ENCODE data around the gene HMGN4. TPM values are rescaled to one million over a fixed set of nuclear protein-coding genes. Genes with fewer than 3 reads are reported as not detected.
"Not testable (repeated sequence)": the region's sequence is repeated elsewhere in the genome, so short reads cannot be mapped to it uniquely, and the experiment has no call there.

HMGN4 gene
- total RNA-seq, 3 donors from 2014 or later = 57.0 to 96.6 (median 82.6) TPM

- Histone ChIP-seq H3K4me3 (no peak overlapping the region), H3K27me3 (peaks cover 0 to 10% of the 10 kb centered on the region in 2 donors), H3K4me1 (no peaks in the 10 kb centered on the region), H3K9me3 (no peaks in the 10 kb centered on the region), H3K36me3 (no peaks in the 10 kb centered on the region), H3K27ac (no peak overlapping the region)
- intact Hi-C loops (cut with DNase I; ENCODE audit: low total_unique reads) = no loop called here
- TF ChIP-seq CTCF (IDR thresholded peaks at IDR 0.05) = no peak
- no peak for TF ChIP-seq POLR2AphosphoS5 (IDR thresholded peaks at IDR 0.05)
- TF ChIP-seq POLR2A (IDR thresholded peaks at IDR 0.05) = no peak
- DNase-seq (ENCODE audit: low spot score in 2 of 2) = no peak
Measured at GRCh38 chr6:26502626-26503025, 35.5 kb upstream of the HMGN4 start.

GRCh38 chr6:26507658-26508057, 30.5 kb upstream of the HMGN4 start:
- no peaks in the 10 kb centered on the region for H3K9me3 ChIP-seq
- no peak overlapping the region for H3K27ac ChIP-seq
- no peaks in the 10 kb centered on the region for H3K27me3 ChIP-seq
- TF ChIP-seq CTCF (IDR thresholded peaks at IDR 0.05) = no peak
- TF ChIP-seq POLR2AphosphoS5 (IDR thresholded peaks at IDR 0.05) = no peak
- no peak for TF ChIP-seq POLR2A (IDR thresholded peaks at IDR 0.05)
- H3K36me3 ChIP-seq = no peaks in the 10 kb centered on the region
- H3K4me1 ChIP-seq = no peaks in the 10 kb centered on the region
- intact Hi-C loops (cut with DNase I; ENCODE audit: low total_unique reads) = no loop called here
- no peak overlapping the region for H3K4me3 ChIP-seq
- no peak for DNase-seq (ENCODE audit: low spot score in 2 of 2)

- not testable (repeated sequence) for H3K4me1 ChIP-seq; H3K36me3 ChIP-seq; H3K27me3 ChIP-seq; H3K27ac ChIP-seq; DNase-seq (ENCODE audit: low spot score in 2 of 2); H3K9me3 ChIP-seq; H3K4me3 ChIP-seq
- intact Hi-C loops (cut with DNase I; ENCODE audit: low total_unique reads) = loop anchor here (5.0 kb wide), 1 partner anchor 1231 kb away; no protein-coding TSS in a partner anchor
Measured at GRCh38 chr6:26511033-26511432, 27.1 kb upstream of the HMGN4 start.

GRCh38 chr6:26514984-26515383, 23.2 kb upstream of the HMGN4 start:
- intact Hi-C loops (cut with DNase I; ENCODE audit: low total_unique reads) = loop anchor here (5.0 kb wide), 1 partner anchor 1227 kb away; no protein-coding TSS in a partner anchor
- Histone ChIP-seq H3K36me3 (no peaks in the 10 kb centered on the region), H3K27ac (no peak overlapping the region), H3K9me3 (no peaks in the 10 kb centered on the region), H3K27me3 (no peaks in the 10 kb centered on the region), H3K4me3 (no peak overlapping the region), H3K4me1 (no peaks in the 10 kb centered on the region)
- DNase-seq (ENCODE audit: low spot score in 2 of 2) = no peak
- TF ChIP-seq POLR2AphosphoS5 (IDR thresholded peaks at IDR 0.05) (no peak), CTCF (IDR thresholded peaks at IDR 0.05) (no peak), POLR2A (IDR thresholded peaks at IDR 0.05) (no peak)

- DNase-seq (ENCODE audit: low spot score in 2 of 2) = no peak
- intact Hi-C loops (cut with DNase I; ENCODE audit: low total_unique reads) = no loop called here
- no peaks in the 10 kb centered on the region for H3K27me3 ChIP-seq
- H3K4me1 ChIP-seq = no peaks in the 10 kb centered on the region
- no peak overlapping the region for H3K4me3 ChIP-seq
- no peak overlapping the region for H3K27ac ChIP-seq
- no peaks in the 10 kb centered on the region for H3K36me3 ChIP-seq
- H3K9me3 ChIP-seq = no peaks in the 10 kb centered on the region
- TF ChIP-seq POLR2AphosphoS5 (IDR thresholded peaks at IDR 0.05) (no peak), CTCF (IDR thresholded peaks at IDR 0.05) (no peak), POLR2A (IDR thresholded peaks at IDR 0.05) (no peak)
Measured at GRCh38 chr6:26516481-26517427, 21.4 kb upstream of the HMGN4 start.

Measured in breast epithelium (tissue), 4 donors.